ENCODE measurements around the gene MSANTD1.

Gene MSANTD1

GRCh38 chr4:3251691-3252479 is 2.9 kb downstream of the MSANTD1 start:
- no peak for ATAC-seq
- TF ChIP-seq PPARA (CRISPR knock-in tag; IDR thresholded peaks at IDR 0.05; ENCODE audit: borderline replicate concordance) (no peak), PATZ1 (CRISPR knock-in tag; IDR thresholded peaks at IDR 0.05; ENCODE audit: borderline replicate concordance) (no peak), ZNF70 (CRISPR knock-in tag; IDR thresholded peaks at IDR 0.05) (no peak), ESRRG (CRISPR knock-in tag; IDR thresholded peaks at IDR 0.05) (no peak)

- no peak for ATAC-seq
- TF ChIP-seq OSR1 (CRISPR knock-in tag; IDR thresholded peaks at IDR 0.05) = no peak
- no peak for TF ChIP-seq ARNTL (CRISPR knock-in tag; IDR thresholded peaks at IDR 0.05; ENCODE audit: borderline replicate concordance, low read depth)
- TF ChIP-seq SNAI2 (CRISPR knock-in tag; IDR thresholded peaks at IDR 0.05) = no peak
- no peak for TF ChIP-seq ESRRG (CRISPR knock-in tag; IDR thresholded peaks at IDR 0.05)
- no peak for TF ChIP-seq CSDC2 (CRISPR knock-in tag; IDR thresholded peaks at IDR 0.05)
- no peak for TF ChIP-seq ZFP3 (CRISPR knock-in tag; IDR thresholded peaks at IDR 0.05)
- TF ChIP-seq ZC3H10 (CRISPR knock-in tag; IDR thresholded peaks at IDR 0.05) = no peak
- TF ChIP-seq GLIS3 (CRISPR knock-in tag; IDR thresholded peaks at IDR 0.05) = no peak
- no peak for TF ChIP-seq TCF4 (CRISPR knock-in tag; IDR thresholded peaks at IDR 0.05; ENCODE audit: borderline replicate concordance)
- no peak for TF ChIP-seq ZNF70 (CRISPR knock-in tag; IDR thresholded peaks at IDR 0.05)
- TF ChIP-seq, protein P1, sequence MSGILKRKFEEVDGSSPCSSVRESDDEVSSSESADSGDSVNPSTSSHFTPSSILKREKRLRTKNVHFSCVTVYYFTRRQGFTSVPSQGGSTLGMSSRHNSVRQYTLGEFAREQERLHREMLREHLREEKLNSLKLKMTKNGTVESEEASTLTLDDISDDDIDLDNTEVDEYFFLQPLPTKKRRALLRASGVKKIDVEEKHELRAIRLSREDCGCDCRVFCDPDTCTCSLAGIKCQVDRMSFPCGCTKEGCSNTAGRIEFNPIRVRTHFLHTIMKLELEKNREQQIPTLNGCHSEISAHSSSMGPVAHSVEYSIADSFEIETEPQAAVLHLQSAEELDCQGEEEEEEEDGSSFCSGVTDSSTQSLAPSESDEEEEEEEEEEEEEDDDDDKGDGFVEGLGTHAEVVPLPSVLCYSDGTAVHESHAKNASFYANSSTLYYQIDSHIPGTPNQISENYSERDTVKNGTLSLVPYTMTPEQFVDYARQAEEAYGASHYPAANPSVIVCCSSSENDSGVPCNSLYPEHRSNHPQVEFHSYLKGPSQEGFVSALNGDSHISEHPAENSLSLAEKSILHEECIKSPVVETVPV (CRISPR knock-in tag; IDR thresholded peaks at IDR 0.05) = no peak
- no peak for TF ChIP-seq PATZ1 (CRISPR knock-in tag; IDR thresholded peaks at IDR 0.05; ENCODE audit: borderline replicate concordance)
- TF ChIP-seq ZNF565 (CRISPR knock-in tag; conservative IDR thresholded peaks at IDR 0.05; ENCODE audit: low read depth) = no peak
- TF ChIP-seq ISL1 (CRISPR knock-in tag; IDR thresholded peaks at IDR 0.05) = no peak
- TF ChIP-seq TOX (CRISPR knock-in tag; IDR thresholded peaks at IDR 0.05; ENCODE audit: borderline replicate concordance) = no peak
- no peak for TF ChIP-seq RARB (CRISPR knock-in tag; IDR thresholded peaks at IDR 0.05)
- TF ChIP-seq, protein P2, sequence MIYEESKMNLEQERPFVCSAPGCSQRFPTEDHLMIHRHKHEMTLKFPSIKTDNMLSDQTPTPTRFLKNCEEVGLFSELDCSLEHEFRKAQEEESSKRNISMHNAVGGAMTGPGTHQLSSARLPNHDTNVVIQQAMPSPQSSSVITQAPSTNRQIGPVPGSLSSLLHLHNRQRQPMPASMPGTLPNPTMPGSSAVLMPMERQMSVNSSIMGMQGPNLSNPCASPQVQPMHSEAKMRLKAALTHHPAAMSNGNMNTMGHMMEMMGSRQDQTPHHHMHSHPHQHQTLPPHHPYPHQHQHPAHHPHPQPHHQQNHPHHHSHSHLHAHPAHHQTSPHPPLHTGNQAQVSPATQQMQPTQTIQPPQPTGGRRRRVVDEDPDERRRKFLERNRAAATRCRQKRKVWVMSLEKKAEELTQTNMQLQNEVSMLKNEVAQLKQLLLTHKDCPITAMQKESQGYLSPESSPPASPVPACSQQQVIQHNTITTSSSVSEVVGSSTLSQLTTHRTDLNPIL (CRISPR knock-in tag; IDR thresholded peaks at IDR 0.05; ENCODE audit: low read depth) = no peak
These were observed 3.5 kb downstream of the MSANTD1 start for GRCh38 chr4:3252480-3252828.

DNA sequence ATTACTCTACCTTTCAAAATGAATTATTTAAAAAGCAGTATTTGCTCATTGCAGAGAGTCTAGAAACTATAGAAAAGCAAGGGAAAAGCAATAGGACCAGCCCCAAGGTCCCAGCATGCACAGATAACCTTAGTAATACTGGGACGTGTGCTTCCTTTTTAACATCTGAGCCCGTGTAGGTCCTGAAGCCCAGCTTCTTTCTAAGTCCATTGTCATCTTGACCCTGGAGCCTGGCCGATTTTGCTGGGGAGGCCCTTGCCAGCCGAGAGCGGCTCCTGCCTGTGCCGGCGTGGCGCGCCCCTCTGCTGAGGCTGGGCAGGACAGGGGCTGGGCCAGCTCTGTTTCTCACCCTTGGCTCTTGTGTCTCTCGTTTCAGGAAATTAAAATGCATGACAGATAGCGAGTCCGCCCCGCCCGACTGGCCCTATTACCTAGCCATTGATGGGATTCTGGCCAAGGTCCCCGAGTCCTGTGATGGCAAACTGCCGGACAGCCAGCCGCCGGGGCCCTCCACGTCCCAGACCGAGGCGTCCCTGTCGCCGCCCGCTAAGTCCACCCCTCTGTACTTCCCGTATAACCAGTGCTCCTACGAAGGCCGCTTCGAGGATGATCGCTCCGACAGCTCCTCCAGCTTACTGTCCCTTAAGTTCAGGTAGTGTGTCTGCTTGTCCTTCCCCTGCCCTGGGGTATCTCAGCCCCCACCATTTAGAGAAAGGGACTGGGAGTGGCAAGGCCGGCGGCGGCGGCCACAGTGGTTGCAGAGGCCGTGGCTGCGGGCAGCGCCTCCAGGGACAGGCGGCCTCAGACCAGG is 4.1 kb downstream of the MSANTD1 start:
- no peak for TF ChIP-seq ZNF8 (CRISPR knock-in tag; IDR thresholded peaks at IDR 0.05)
- TF ChIP-seq RARB (CRISPR knock-in tag; IDR thresholded peaks at IDR 0.05) = no peak
- no peak for TF ChIP-seq ESRRG (CRISPR knock-in tag; IDR thresholded peaks at IDR 0.05)
- TF ChIP-seq, protein P3, sequence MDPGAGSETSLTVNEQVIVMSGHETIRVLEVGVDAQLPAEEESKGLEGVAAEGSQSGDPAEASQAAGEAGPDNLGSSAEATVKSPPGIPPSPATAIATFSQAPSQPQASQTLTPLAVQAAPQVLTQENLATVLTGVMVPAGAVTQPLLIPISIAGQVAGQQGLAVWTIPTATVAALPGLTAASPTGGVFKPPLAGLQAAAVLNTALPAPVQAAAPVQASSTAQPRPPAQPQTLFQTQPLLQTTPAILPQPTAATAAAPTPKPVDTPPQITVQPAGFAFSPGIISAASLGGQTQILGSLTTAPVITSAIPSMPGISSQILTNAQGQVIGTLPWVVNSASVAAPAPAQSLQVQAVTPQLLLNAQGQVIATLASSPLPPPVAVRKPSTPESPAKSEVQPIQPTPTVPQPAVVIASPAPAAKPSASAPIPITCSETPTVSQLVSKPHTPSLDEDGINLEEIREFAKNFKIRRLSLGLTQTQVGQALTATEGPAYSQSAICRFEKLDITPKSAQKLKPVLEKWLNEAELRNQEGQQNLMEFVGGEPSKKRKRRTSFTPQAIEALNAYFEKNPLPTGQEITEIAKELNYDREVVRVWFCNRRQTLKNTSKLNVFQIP (CRISPR knock-in tag; IDR thresholded peaks at IDR 0.05; ENCODE audit: borderline replicate concordance, low read depth) = no peak
- no peak for TF ChIP-seq PATZ1 (CRISPR knock-in tag; IDR thresholded peaks at IDR 0.05; ENCODE audit: borderline replicate concordance)
- no peak for TF ChIP-seq ZNF70 (CRISPR knock-in tag; IDR thresholded peaks at IDR 0.05)
- TF ChIP-seq ZNF565 (CRISPR knock-in tag; conservative IDR thresholded peaks at IDR 0.05; ENCODE audit: low read depth) = no peak
- TF ChIP-seq, protein P1 (CRISPR knock-in tag; IDR thresholded peaks at IDR 0.05) = no peak
- TF ChIP-seq ZFP3 (CRISPR knock-in tag; IDR thresholded peaks at IDR 0.05) = no peak
- no peak for TF ChIP-seq BACH2 (CRISPR knock-in tag; IDR thresholded peaks at IDR 0.05; ENCODE audit: borderline replicate concordance)
- no peak for ATAC-seq

Measured in SK-N-SH treated with all-trans-retinoic acid at 6 μM for 48 hours (cell line).